AG09309 (cell line): ENCODE measurements around the gene CACNA1B.

Experiments used
- DNase-seq: peaks from one replicate; pipeline ENCODE4 v3.0.0-alpha.2; 2010; ENCODE audit warnings: low read depth
- H3K4me3 ChIP-seq: 2 replicates; pipeline ENCODE4 v1.5.1; 2011; ENCODE audit warnings: mild to moderate bottlenecking, low read depth, low read length, moderate library complexity; ENCODE audit not compliant: control insufficient read depth
- CTCF ChIP-seq: IDR thresholded peaks from 2 replicates; pipeline ENCODE4 v1.5.1; 2011; ENCODE audit warnings: mild to moderate bottlenecking, low read depth, low read length, inconsistent platforms; ENCODE audit not compliant: insufficient read depth, control insufficient read depth; ENCODE audit errors: missing control alignments

The CACNA1B gene

GRCh38 chr9:138044485-138045383, 167.2 kb downstream of the CACNA1B start:
- no peak for DNase-seq
- no peak overlapping the region for H3K4me3 ChIP-seq
- no peak for TF ChIP-seq CTCF

GRCh38 chr9:138045541-138046490, 168.2 kb downstream of the CACNA1B start:
- no peak overlapping the region for H3K4me3 ChIP-seq
- TF ChIP-seq CTCF = no peak
- no peak for DNase-seq

- TF ChIP-seq CTCF = no peak
- no peak overlapping the region for H3K4me3 ChIP-seq
- DNase-seq = no peak
Observed at GRCh38 chr9:138046641-138047301, 169.2 kb downstream of the CACNA1B start.

- no peak for TF ChIP-seq CTCF
- no peak for DNase-seq
Observed at GRCh38 chr9:138047469-138048040, 170.0 kb downstream of the CACNA1B start.

GRCh38 chr9:138048184-138048583, 170.6 kb downstream of the CACNA1B start:
- H3K4me3 ChIP-seq = no peak overlapping the region
- no peak for DNase-seq
- no peak for TF ChIP-seq CTCF

More at GRCh38 chr9:138047469-138048040, 170.0 kb downstream of the CACNA1B start:
- H3K4me3 ChIP-seq = no peak overlapping the region
